Cardiac muscle cell (in vitro differentiated cells and primary cell): ENCODE results near the gene ZEB2. TPM values are rescaled to one million over a fixed set of nuclear protein-coding genes. Genes with fewer than 3 reads are reported as not detected.

ENCODE experiments used
- DNase-seq, 2 donors: peaks; one replicate each; pipeline versions ENCODE4 v3.0.0 to v3.0.0-alpha.2; 2010 to 2017; ENCODE audit warnings: low read depth in 1 of 2, low spot score in 1 of 2
- H3K27ac ChIP-seq: fragments of 200-600 bp; sonication (generic); 2 replicates; pipeline ENCODE4 v1.5.1; 2016
- H3K27me3 ChIP-seq: fragments of 200-600 bp; sonication (generic); 2 replicates; pipeline ENCODE4 v1.6.0; 2016; ENCODE audit warnings: control low read depth
- H3K36me3 ChIP-seq: fragments of 200-600 bp; sonication (generic); 2 replicates; pipeline ENCODE4 v1.5.1; 2016; ENCODE audit warnings: control low read depth
- H3K4me1 ChIP-seq: fragments of 200-600 bp; sonication (generic); 2 replicates; pipeline ENCODE4 v1.8.1; 2017; ENCODE audit warnings: low read depth, mild to moderate bottlenecking, mixed run types
- H3K4me3 ChIP-seq: fragments of 200-600 bp; sonication (generic); 2 replicates; pipeline ENCODE4 v1.5.1; 2016; ENCODE audit warnings: mild to moderate bottlenecking
- H3K9me3 ChIP-seq: fragments of 200-600 bp; sonication (generic); 2 replicates; pipeline ENCODE4 v1.5.1; 2017; ENCODE audit warnings: low read depth, mild to moderate bottlenecking, control low read depth
- CTCF ChIP-seq: IDR thresholded peaks from 2 replicates; pipeline ENCODE4 v1.5.1; 2012; ENCODE audit warnings: low read depth, mild to moderate bottlenecking, low read length
- polyA plus RNA-seq: library from polyadenylated mRNA; unstranded; fragments of >200 nt; fragmentation: Nextera tagmentation; extraction: Ambion mirVana; gene quantifications from 2 replicates; pipeline ENCODE4 v1.2.1, GENCODE V29; 2016
- total RNA-seq: library from RNA; depleted of rRNA; stranded (reverse); fragments of >200 nt; gene quantifications from 2 replicates; pipeline ENCODE4 v1.2.3, GENCODE V29; 2016

Gene ZEB2
- total and polyA plus RNA-seq, 2 experiments from 2014 or later: 16.8 to 41.2 TPM

- no peak for TF ChIP-seq CTCF
- no peak for DNase-seq
- Histone ChIP-seq H3K27me3 (no peaks in the 10 kb centered on the region), H3K4me1 (peaks cover 38% of the 10 kb centered on the region), H3K27ac (no peak overlapping the region), H3K4me3 (no peak overlapping the region), H3K9me3 (no peaks in the 10 kb centered on the region), H3K36me3 (no peaks in the 10 kb centered on the region)
Observed at GRCh38 chr2:144439993-144440392, 79.9 kb downstream of the ZEB2 start.

- H3K36me3 ChIP-seq: no peaks in the 10 kb centered on the region
- TF ChIP-seq CTCF: no peak
- no peak overlapping the region for H3K27ac ChIP-seq
- no peak for DNase-seq
- no peaks in the 10 kb centered on the region for H3K9me3 ChIP-seq
- H3K27me3 ChIP-seq: no peaks in the 10 kb centered on the region
- peaks cover 33% of the 10 kb centered on the region for H3K4me1 ChIP-seq
- H3K4me3 ChIP-seq: no peak overlapping the region
Observed at GRCh38 chr2:144438801-144439631, 80.9 kb downstream of the ZEB2 start.

GRCh38 chr2:144437636-144438035 lies 82.3 kb downstream of the ZEB2 start:
- Histone ChIP-seq H3K4me3 (no peak overlapping the region), H3K36me3 (no peaks in the 10 kb centered on the region), H3K4me1 (peaks cover 19% of the 10 kb centered on the region), H3K27ac (no peak overlapping the region), H3K9me3 (no peaks in the 10 kb centered on the region), H3K27me3 (no peaks in the 10 kb centered on the region)
- no peak for TF ChIP-seq CTCF
- DNase-seq: no peak

GRCh38 chr2:144434425-144435222 lies 85.3 kb downstream of the ZEB2 start:
- DNase-seq: no peak
- no peak for TF ChIP-seq CTCF
- no peaks in the 10 kb centered on the region for H3K27me3 ChIP-seq
- no peaks in the 10 kb centered on the region for H3K36me3 ChIP-seq
- H3K4me1 ChIP-seq: peaks cover 25% of the 10 kb centered on the region
- H3K9me3 ChIP-seq: no peaks in the 10 kb centered on the region
- H3K27ac ChIP-seq: no peak overlapping the region
- H3K4me3 ChIP-seq: no peak overlapping the region

GRCh38 chr2:144432921-144433320 lies 87.0 kb downstream of the ZEB2 start:
- Histone ChIP-seq H3K9me3 (no peaks in the 10 kb centered on the region), H3K36me3 (no peaks in the 10 kb centered on the region), H3K4me1 (peaks cover 25% of the 10 kb centered on the region), H3K27me3 (no peaks in the 10 kb centered on the region), H3K27ac (no peak overlapping the region), H3K4me3 (no peak overlapping the region)
- TF ChIP-seq CTCF: no peak
- DNase-seq: no peak
